K562 (cell line): Measurements from ENCODE around the gene GUCA1A. TPM values are rescaled to one million over a fixed set of nuclear protein-coding genes. Genes with fewer than 3 reads are reported as not detected.
A peak's percentile ranks its signal among the peaks of the same experiment; 100 is the strongest.

Source experiments
- AFF1 ChIP-seq, 2 experiments: fragments of 450-650 bp; IDR thresholded peaks; 2 replicates each; pipeline ENCODE4 v1.6.1; 2018; ENCODE audit warnings: mild to moderate bottlenecking in 2 of 2, low read depth in 1 of 2; ENCODE audit not compliant: partially characterized antibody in 2 of 2
- C11orf30 ChIP-seq: fragments of 450-650 bp; IDR thresholded peaks from 2 replicates; pipeline ENCODE4 v1.6.1; 2016; ENCODE audit warnings: low read depth, mild to moderate bottlenecking
- CREM ChIP-seq: IDR thresholded peaks from 2 replicates; pipeline ENCODE4 v1.6.1; 2014; ENCODE audit warnings: antibody characterized with exemption, low read depth
- E2F6 ChIP-seq, 2 experiments: IDR thresholded peaks; 2 replicates each; pipeline ENCODE4 v1.6.1; 2011; ENCODE audit warnings: borderline replicate concordance in 1 of 2, control low read depth in 1 of 2, low read depth in 1 of 2, low read length in 1 of 2, mild to moderate bottlenecking in 1 of 2, mixed read lengths in 1 of 2, moderate library complexity in 1 of 2; ENCODE audit not compliant: insufficient read depth in 1 of 2, insufficient read length in 1 of 2, poor library complexity in 1 of 2, severe bottlenecking in 1 of 2; ENCODE audit errors: extremely low read depth in 1 of 2
- ETV5 ChIP-seq: sonication (generic); formaldehyde crosslinking; IDR thresholded peaks from 2 replicates; pipeline ENCODE4 v1.4.0; 2020; ENCODE audit warnings: low read depth, mild to moderate bottlenecking, missing genetic modification reagents
- L3MBTL2 ChIP-seq: fragments of 450-650 bp; IDR thresholded peaks from 2 replicates; pipeline ENCODE4 v1.6.1; 2016; ENCODE audit warnings: mild to moderate bottlenecking, moderate library complexity
- LCOR ChIP-seq: sonication (generic); formaldehyde crosslinking; IDR thresholded peaks from 2 replicates; pipeline ENCODE4 v1.8.0; 2022; ENCODE audit warnings: mild to moderate bottlenecking, missing genetic modification reagents
- NR2C2 ChIP-seq, 2 experiments: fragments of 200-800 bp in 1 of 2; sonication (Bioruptor generic) in 1 of 2; sonication (generic) in 1 of 2; formaldehyde crosslinking in 1 of 2; IDR thresholded peaks; 2 replicates each; pipeline versions ENCODE4 v1.6.1 to v1.8.0; 2016 to 2022; ENCODE audit warnings: mild to moderate bottlenecking in 1 of 2, missing compliant biosample characterization in 1 of 2, missing genetic modification characterization in 1 of 2, missing genetic modification reagents in 1 of 2
- POLR2A ChIP-seq: fragments of 450-650 bp; conservative IDR thresholded peaks from 2 replicates; pipeline ENCODE4 v1.6.1; 2016
- SIX5 ChIP-seq, 2 experiments: IDR thresholded peaks; 2 replicates each; pipeline ENCODE4 v1.6.1; 2011; ENCODE audit warnings: low read length in 2 of 2, borderline replicate concordance in 1 of 2, low read depth in 1 of 2, mild to moderate bottlenecking in 1 of 2, moderate library complexity in 1 of 2; ENCODE audit not compliant: insufficient read depth in 1 of 2
- SNIP1 ChIP-seq: fragments of 450-650 bp; IDR thresholded peaks from 2 replicates; pipeline ENCODE4 v1.7.1; 2017; ENCODE audit warnings: low read depth, mild to moderate bottlenecking
- SUPT5H ChIP-seq: fragments of 450-650 bp; IDR thresholded peaks from 2 replicates; pipeline ENCODE4 v1.6.1; 2016
- ZKSCAN1 ChIP-seq: fragments of 150-350 bp; IDR thresholded peaks from 2 replicates; pipeline ENCODE4 v1.6.1; 2016; ENCODE audit warnings: low read depth, low read length
- ZNF212 ChIP-seq: fragments of 450-650 bp; formaldehyde crosslinking; IDR thresholded peaks from 2 replicates; pipeline ENCODE4 v1.4.0; 2020; ENCODE audit warnings: mild to moderate bottlenecking
- ZNF644 ChIP-seq: fragments of 200-800 bp; sonication (Bioruptor generic); IDR thresholded peaks from 2 replicates; pipeline ENCODE4 v1.6.1; 2016; ENCODE audit warnings: low read depth, missing genetic modification characterization, missing compliant biosample characterization
- polyA plus RNA-seq, 8 experiments: library from polyadenylated mRNA; depleted of rRNA in 4 of 8; stranded (reverse) in 5 of 8; unstranded in 3 of 8; fragments of >200 nt; fragmentation: Nextera tagmentation in 2 of 8; fragmentation: Illumina TruSeq in 1 of 8; extraction: Ambion mirVana in 2 of 8; extraction: Trizol in 1 of 8; gene quantifications; 2 replicates each; pipeline versions ENCODE4 v1.2.1 to v1.2.3, GENCODE V29; 2011 to 2014; ENCODE audit warnings: inconsistent platforms in 1 of 8, missing spikeins in 1 of 8
- total RNA-seq, 7 experiments: library from RNA; depleted of rRNA in 6 of 7; stranded (reverse); fragments of >200 nt in 6 of 7; fragmentation: Illumina TruSeq in 2 of 7; extraction: Trizol in 2 of 7; gene quantifications; 2 replicates each; pipeline versions ENCODE4 v1.2.1 to v1.2.3, GENCODE V29; 2011 to 2021; ENCODE audit warnings: low replicate concordance in 1 of 7
- TF ChIP-seq, protein P1 (sequence below): IDR thresholded peaks from 2 replicates; pipeline ENCODE4 v1.6.1; 2014; ENCODE audit warnings: antibody characterized with exemption
- TF ChIP-seq, protein P2 (sequence below): fragments of 450-650 bp; IDR thresholded peaks from 2 replicates; pipeline ENCODE4 v1.6.1; 2016

Gene GUCA1A
- total and polyA plus RNA-seq, 9 of the 15 experiments (the other 6 are each of a cell fraction or from before 2014, with no cell fraction given), result not detected

DNA sequence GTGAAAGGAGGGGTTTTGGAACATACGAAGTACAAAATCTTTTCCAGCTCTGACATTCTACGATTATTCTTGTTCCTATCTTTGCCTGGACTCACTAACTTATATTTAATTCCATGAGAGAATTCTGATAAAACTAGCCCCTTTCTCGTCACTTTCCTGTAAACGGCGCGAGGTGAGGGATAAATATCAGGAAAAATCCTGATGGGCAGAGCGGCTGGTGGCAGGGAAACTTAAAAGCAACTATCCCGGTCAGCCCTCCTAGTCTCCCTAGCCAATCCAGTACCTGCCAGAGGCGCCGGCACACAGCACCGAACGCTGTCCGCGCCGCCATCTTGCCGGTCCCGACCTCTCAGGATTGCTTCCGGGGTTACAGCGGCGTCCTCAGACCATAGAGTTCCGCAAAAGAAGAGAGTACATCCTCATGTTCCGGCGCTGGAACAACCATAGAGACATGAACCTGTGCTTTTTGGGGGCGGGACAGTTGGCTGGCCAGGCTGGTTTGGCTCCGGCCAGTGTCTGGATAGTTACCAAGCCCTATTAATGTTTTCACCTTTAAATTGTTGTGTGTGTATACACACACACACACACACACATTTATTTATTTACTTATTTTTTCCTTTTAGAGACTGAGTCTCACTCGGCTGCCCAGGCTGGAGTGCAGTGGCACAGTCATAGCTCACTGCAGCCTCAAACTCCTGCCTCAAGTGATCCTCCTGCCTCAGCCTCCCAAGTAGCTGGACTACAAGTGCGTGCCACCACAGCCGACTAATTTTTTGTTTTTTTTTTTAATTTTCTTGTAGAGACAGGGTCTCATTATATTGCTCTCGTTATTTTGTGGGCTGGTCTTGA lies 44.6 kb downstream of the GUCA1A start, which contains the start of gene MRPS10 (continued):
- TF ChIP-seq AFF1 (IDR thresholded peaks at IDR 0.05; ENCODE audit: low read depth in 1 of 2, partially characterized antibody in 2 of 2) (peak in 1 of 2 experiments; percentile 79), SUPT5H (peak; percentile 95), L3MBTL2 (peak; percentile 69), NR2C2 (CRISPR knock-in tag; IDR thresholded peaks at IDR 0.05) (peak; percentile 100), NR2C2 (tag; IDR thresholded peaks at IDR 0.05) (peak; percentile 100), SIX5 (IDR thresholded peaks at IDR 0.05; ENCODE audit: borderline replicate concordance in 1 of 2, insufficient read depth in 1 of 2, low read depth in 1 of 2, low read length in 2 of 2) (peak; percentile 24 to 37; a peak in 2 of 4 replicates), E2F6 (IDR thresholded peaks at IDR 0.05; ENCODE audit: borderline replicate concordance in 1 of 2, extremely low read depth in 1 of 2, insufficient read depth in 1 of 2, insufficient read length in 1 of 2, low read depth in 1 of 2, low read length in 1 of 2, poor library complexity in 1 of 2, severe bottlenecking in 1 of 2) (no peak), ZKSCAN1 (0 out of 2 replicates have a peak, but pooled peaks have one; percentile 18), ZNF212 (CRISPR knock-in tag) (0 out of 2 replicates have a peak, but pooled peaks have one; percentile 12), POLR2A (peak; percentile 97), C11orf30 (peak; percentile 94), CREM (peak; percentile 91), SNIP1 (peak; percentile 97), ZNF644 (tag) (peak; percentile 54), ETV5 (CRISPR knock-in tag) (peak; percentile 69), LCOR (CRISPR knock-in tag) (peak; percentile 96)
- TF ChIP-seq, protein P1, sequence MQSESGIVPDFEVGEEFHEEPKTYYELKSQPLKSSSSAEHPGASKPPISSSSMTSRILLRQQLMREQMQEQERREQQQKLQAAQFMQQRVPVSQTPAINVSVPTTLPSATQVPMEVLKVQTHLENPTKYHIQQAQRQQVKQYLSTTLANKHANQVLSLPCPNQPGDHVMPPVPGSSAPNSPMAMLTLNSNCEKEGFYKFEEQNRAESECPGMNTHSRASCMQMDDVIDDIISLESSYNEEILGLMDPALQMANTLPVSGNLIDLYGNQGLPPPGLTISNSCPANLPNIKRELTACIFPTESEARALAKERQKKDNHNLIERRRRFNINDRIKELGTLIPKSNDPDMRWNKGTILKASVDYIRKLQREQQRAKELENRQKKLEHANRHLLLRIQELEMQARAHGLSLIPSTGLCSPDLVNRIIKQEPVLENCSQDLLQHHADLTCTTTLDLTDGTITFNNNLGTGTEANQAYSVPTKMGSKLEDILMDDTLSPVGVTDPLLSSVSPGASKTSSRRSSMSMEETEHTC, result peak; percentile 29; the same call in 1 of the 2 replicates
- TF ChIP-seq, protein P2, sequence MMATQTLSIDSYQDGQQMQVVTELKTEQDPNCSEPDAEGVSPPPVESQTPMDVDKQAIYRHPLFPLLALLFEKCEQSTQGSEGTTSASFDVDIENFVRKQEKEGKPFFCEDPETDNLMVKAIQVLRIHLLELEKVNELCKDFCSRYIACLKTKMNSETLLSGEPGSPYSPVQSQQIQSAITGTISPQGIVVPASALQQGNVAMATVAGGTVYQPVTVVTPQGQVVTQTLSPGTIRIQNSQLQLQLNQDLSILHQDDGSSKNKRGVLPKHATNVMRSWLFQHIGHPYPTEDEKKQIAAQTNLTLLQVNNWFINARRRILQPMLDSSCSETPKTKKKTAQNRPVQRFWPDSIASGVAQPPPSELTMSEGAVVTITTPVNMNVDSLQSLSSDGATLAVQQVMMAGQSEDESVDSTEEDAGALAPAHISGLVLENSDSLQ, result no peak
